Measurements from ENCODE around the gene GSDMA.
A peak's percentile ranks its signal among the peaks of the same experiment; 100 is the strongest.

Gene GSDMA

DNA sequence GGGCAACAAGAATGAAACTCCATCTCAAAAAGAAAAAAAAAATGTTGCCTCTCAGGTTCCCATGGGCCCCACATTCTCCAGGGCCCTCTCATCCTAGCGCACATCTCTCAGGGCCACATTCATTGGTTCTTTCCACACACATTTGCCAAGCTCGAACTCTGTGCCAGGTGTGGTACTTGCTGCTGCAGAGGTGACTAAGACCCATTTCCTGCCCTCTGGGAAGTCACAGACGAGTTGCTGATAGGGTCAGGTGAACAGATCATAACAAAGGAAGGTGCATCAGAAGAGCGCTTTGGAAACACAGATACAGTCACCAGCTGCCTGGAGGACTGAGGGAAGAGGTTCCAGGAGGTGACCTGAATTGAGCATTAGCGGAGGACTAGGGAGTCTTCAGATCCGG is 1.0 kb downstream of the GSDMA start:
- no peak for DNase-seq

DNA sequence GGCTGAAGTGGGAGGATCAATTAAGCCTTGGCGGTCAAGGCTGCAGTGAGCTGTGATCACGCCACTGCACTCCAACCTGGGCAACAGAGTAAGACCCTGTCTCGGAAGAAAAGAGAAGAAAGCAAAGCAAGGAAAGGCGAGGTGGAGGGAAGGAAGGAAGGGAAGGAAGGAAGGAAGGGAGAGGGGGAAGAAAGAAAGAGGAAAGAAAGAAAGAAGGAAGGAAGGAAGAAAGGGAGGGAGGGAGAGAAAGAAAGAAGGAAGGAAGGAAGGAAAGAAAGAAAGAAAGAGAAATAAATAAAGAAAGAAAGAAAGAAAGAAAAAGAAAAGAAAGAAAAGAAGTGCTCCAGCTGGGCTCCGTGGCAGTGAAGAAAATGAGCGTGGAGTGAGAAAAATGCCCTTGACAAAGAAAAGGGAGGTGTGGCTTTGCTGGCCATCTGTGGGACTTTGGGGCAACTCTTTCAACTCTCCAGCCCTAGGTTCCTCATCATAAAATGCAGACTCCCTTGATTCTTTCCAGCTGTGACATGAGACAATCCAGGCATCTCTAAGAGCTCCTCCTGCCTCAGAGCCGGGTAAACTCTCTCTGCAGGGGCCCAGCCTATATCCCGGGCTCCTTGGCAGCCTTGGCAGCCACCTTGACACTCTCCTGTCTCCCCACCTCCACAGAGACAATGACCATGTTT is 2.4 kb downstream of the GSDMA start:
- no peak for DNase-seq

DNA sequence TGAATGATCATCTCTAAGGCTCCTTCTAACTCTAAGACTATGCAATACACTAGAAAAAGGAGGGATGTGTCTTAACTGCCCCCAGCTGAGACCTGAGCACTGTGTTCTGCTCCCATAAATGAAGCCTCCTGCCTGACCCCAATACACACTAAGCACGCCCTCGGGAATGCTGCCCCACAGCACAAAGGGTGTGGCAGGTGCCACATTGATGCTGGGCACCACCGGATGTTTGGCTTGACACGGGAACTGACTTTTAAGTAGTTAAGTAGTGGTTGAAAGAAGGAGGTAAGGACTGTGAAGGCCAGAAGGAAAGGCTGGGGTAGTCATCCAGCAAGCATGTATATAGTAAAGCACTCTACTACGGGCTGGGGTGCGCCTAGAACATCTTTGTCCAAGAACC is 4.0 kb downstream of the GSDMA start:
- no peak for DNase-seq

DNA sequence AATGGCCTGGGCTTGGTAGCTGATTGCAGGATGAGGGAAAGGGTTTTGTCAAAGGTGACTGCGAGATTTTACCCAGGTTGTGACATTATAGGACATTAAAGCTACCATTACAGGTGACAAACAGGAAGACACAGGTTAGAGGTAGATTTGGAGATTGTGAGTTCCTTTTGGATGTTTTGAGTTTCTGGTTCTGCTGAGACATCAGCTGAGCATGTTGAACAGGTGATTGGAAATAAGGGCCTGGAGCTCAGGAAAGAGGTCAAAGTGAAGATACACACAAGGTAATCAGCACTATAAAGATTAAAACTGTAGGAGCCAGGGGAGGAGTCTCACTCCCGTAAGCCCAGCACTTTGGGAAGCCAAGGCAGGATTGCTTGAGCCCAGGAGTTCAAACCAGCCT is 6.0 kb downstream of the GSDMA start:
- DNase-seq, result no peak

DNA sequence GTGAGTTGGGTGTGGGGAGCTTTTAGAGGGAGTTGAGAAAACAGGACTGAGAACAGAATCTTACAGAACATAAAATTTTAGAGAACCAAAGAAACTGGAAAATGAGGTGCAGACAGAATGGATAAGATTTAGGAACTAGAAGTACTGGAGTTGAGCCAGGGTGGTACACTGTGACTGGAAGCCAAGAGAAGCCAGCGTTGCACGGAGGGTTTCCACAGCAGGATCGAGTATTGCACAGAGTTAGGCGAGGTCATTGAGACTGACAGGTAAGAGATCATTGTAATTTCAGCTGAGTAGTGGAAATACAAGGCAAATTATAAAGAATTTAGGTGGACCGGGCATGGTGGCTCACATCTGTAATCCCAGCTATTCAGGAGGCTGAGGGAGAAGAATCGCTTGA is 6.6 kb downstream of the GSDMA start:
- DNase-seq, result no peak

DNA sequence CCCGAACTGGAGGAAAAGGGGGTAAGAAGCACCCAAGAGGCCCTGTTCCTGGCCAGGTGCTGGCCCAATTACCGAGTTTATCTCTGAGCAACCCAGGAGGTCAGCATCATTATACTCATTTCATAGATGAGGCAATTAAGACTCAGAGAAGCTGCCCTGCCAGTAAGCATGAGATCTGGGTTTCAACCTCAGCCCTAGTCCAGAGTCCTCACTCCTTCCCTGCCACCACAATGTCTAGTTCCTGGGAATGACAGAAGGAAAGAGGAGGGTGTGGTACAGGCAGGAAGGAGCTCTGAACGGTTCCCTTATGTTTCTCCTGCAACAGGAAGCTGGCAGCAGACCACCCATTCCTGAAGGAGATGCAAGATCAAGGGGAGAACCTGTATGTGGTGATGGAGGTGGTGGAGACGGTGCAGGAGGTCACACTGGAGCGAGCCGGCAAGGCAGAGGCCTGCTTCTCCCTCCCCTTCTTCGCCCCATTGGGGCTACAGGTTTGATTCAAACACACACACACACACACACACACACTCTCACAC is 7.4 kb downstream of the GSDMA start:
- no peak for DNase-seq

DNA sequence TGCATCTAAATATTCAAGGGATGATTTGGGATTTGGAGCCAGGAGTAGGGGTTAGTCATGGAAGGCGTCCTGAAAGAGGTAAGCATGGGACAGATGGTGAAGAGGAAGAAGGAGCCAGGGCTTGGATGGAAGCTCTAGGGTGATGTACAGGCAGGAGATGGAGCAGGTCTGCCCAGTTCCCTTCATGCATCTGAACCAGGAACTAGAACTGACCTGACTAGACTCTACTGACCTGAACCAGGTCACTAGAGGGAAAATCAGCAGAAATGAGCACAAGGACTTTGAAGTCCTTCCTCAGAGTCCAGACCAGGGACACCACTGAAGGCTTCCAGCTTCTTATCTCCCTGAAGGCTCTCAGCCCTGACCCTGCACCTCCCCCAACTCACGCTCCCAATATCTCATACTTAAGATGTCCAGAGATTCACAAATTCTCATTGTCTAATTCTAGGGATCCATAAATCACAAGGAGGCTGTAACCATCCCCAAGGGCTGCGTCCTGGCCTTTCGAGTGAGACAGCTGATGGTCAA is 8.3 kb downstream of the GSDMA start:
- DNase-seq, result no peak

DNA sequence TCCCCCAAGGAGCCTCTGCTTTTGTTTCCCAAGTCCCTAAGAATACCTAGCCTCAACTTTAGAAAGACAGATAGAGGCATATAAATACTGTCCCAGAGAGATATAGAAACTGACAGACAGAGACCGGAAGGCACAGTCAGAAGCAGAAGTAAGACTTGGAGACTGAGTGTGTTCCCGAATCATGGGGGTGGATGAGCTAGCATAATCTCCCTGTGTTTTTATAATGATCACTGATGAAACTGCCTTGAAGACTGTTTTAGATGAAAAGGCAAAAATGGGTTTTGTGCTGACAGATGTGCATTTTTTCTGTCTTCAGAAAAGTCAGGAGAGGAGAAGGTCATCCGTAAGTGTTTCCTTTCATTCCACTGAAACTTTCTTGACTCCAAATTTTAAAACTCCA is 9.5 kb downstream of the GSDMA start:
- DNase-seq, result no peak

DNA sequence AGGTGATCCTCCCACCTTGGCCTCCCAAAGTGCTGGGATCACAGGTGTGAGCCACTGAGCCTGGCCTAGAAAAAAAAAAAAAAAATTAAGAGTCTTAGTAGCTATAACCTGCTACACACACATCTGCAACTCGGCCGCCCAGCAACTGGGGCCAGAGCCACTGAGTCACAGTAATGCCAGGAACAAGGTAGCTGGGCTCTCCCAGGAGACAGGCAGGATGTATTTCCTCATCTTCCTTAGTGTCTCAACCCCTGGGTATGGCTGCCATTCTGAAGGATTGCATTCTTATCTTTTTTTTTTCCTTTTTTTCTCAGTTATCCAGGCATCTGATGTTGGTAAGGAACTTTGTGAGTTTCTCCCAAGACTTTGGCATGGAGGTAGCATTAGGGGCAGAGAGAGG is 10.7 kb downstream of the GSDMA start:
- DNase-seq, result no peak

DNA sequence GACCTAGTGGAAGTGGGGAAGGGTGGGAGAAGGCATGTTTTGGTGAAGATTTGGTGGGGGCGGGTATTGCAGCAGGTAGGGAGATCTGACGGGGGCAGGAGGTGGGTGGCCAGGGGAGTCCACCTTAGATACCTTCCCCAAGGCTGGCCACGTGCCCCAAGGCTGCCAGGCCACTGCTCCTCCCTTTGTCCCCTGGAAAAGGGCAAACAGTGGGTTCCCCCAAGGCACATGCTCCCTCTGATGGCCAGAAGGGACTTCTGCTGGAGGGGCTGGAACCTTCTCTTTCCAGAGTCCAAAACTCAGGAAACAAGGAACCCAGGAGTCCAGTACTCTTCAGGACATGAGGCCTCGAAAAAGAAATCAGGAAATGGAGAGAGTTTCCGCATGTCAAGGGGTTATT is 11.6 kb downstream of the GSDMA start:
- DNase-seq, result no peak

DNA sequence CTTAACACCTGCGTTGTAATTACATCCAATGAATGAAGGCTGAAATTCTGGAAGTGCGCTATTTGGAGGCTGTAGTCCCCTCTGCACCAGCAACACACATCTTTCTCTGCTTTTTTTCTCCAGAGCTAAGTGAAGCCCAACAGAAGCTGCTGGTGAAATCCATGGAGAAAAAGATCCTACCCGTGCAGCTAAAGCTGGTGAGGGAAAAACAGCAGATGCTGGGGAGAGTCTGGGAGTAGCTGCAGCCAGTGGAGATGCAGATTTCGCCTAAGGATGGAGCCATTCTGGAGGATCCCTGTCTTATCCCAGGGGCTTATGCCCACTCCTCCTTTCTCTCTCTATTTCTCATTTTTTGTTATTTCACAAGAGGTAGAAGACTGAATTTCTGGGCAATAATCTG is 13.0 kb downstream of the GSDMA start:
- no peak for DNase-seq

DNA sequence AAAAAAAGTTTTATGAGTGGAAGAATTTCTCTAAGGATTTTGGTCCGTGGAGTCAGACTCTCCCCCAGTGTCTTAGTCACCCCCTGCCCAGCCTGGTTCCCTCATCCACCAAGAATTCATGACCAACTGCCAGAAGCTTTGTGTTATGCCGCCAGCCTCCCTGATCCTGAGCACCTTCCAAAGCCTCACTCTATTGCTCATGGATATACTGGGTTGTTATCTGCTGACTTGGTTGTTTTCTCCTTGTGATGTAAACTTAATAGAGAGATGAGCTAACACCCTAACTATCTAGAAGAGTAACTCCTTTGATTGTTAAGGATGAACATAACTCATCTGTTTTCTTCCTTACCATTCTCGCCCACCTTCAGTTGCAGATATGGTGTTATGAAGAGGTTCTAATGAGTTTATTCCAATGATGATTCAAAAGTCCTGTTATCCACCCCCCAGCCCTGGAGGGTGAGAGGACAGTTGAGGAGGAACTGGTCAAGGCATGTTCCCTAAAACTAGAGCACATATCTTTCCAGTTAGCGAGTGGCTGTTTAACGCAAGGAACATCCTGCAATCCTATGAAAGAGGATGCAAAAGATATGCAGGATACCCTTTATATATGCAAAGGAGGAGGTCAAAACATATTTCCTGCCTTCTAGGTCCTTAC is 16.3 kb downstream of the GSDMA start:
- DNase-seq, result no peak

DNA sequence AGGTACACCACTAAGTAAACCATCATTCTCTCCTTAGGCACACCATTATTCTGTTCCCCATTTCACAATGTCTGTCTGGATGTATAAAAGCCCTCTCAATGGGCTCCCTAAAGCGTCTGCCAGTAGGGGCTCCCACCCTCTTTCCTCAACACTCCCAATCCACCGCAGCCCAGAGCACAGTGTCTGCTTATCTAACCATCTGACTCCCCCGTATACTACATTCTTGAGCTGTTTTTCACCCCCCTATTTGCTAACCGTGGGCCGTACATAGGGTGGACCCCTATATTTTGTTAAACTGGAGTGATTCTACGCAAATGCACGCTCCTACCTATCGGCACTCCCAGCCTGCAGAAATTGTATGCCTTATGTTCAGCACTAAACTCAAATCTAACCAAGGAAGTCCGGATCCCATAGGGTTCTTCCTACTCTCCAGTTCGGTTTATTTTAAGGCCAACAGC is 17.1 kb downstream of the GSDMA start:
- DNase-seq, result no peak

DNA sequence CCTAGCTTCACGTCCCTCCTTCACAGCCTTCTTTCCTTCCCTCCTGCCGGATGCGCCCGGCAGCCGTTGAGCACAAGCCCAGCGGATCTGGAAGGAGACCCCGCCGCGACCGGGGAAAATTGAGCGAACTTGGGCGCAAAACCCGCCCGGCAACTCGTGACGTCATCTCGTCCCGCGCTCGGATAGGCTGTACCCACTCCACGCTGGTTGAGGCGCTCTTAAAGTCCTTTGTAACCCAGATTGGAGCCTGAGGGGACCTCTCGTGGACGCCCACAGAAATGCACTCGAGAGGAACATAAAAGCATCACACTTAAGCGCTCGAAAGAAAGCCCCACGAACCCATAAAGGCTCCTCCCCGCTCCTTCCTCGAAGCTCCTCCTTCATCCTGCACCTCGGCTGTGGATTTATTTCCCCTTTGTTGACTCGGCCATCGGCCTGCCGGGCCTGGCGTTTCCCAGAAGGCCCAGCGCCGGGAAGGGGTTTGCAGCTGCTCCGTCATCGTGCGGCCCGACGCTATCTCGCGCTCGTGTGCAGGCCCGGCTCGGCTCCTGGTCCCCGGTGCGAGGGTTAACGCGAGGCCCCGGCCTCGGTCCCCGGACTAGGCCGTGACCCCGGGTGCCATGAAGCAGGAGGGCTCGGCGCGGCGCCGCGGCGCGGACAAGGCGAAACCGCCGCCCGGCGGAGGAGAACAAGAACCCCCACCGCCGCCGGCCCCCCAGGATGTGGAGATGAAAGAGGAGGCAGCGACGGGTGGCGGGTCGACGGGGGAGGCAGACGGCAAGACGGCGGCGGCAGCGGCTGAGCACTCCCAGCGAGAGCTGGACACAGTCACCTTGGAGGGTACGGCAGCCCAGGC is 17.8 kb downstream of the GSDMA start, which contains the start of gene PSMD3:
TSS of gene PSMD3 (plus strand) at position 457 of the 856 bp plus-strand sequence. CDS start at position 621, 164 bp downstream.
- peak; percentile 96 to 97 for DNase-seq

DNA sequence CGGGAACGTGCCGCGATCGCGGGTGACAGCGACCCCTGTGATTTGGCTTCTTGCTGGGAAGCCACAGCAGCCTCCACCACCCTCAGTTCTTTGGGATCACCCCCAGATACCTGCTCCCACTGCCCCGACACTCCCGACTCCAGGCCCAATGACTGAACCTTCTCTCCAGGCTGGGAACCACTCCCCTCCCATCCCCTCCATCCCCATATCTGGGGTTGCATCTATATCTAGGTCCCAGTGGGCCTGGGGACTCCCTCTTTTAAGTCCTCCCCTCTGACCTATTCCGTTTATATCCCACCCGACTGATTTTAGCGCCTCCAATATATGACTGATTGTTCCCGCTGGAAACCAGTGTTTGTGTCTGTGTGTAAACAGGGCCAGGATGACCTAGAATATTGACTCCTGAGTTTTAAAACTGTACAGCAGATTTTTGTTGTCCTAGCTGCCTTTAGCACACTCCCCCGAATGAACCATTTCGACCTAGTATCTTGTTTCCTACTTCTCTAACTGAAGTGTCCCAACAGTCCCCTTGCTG is 18.5 kb downstream of the GSDMA start:
- no peak for DNase-seq

DNA sequence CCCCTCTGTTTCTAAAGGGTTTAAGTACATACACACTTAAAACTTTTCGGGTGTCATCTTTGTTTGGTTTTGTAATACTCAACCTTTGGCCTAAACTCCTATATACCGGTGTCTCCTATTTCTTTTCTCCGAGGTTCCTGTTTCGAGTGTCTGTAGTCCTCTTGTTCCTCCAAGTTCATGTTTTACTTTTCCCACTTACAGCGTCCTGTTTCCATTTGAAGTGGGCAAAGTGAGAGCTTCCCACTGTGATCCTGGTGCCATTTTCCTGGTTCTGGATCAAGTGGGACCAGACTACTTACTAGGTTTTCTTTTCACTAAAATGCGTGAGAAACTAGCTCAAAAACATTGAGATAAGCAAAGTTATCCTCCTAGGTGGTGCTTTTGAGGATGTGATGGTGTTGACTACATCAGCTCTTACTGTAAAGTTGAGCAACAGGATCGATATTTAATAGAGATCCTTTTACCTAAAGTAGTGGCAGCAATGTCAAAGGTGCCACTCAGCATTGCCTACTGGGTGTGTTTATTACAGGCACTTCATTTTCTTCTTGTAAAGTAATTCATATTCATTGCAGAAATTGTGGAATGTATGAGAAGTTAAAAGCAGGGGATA is 19.1 kb downstream of the GSDMA start:
- no peak for DNase-seq

DNA sequence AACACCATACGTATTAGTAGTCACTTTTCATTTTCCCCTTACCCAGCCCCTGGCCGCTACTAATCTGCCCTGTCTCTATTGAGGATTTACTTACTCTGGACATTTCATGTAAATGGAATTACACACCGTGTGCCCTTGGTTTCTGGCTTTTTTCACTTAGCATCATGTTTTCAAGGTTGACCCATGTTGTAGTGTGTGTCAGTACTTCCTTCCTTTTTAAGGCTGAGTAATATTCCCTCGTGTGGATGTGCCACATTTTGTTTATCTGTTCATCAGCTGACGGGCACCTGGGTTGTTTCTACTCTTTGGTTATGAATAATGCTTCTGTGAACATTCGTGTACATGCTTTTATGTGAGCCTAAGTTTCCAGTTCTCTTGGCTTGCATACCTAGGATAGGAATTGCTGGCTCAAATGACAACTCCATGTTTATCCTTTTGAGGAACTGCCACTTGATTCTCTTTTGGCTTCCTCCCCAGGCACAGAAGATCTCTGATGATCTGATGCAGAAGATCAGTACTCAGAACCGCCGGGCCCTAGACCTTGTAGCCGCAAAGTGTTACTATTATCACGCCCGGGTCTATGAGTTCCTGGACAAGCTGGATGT is 25.5 kb downstream of the GSDMA start:
- no peak for DNase-seq

DNA sequence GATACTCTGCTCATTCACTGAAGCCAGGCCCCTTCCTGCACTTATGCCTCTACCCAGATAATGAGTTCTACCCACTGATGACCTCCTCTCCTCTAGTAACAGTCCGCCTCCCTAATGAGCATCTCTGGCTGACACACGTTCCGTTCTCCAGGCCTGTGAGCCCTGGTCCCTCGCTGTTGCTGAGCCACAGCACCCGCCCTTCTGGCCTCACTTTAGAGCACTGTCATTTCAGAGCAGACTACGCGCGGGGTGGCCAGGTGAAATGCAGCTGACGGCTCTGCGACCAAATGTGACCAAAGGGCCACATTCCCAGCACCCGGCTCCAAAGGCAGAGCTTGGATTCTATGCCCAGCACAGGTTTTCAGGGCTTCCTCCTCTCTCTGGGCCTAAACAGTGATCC is 31.6 kb downstream of the GSDMA start:
- DNase-seq, result no peak

DNA sequence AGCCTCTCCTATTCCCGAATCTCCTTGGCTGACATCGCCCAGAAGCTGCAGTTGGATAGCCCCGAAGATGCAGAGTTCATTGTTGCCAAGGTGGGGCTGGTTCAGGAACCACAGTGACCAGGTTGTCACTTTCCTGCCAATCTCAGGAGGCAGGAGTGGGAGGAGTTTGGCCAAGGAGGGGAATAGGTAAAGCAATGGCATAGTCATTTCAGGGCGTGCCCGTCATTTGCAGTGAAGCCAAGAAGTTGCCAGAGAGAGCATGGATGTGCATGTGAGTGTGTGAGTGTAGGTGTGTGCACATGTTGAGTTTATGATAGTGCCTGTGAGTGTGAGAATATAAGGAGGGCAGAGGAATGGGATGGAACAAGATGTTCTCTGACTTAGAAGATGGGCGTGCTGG is 32.6 kb downstream of the GSDMA start:
- DNase-seq, result no peak

DNA sequence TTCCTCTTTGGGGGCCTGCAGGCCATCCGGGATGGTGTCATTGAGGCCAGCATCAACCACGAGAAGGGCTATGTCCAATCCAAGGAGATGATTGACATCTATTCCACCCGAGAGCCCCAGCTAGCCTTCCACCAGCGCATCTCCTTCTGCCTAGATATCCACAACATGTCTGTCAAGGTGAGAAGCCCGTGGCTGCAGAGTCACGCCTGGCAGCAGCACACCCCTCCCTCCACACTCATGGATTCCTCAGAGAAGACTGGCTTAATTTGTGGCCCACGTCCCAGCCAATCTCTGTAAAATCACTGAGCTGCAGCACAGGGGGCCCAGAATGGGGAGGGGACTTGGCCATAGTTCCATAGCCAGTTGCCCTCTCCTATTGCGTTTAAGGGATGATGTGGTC is 33.4 kb downstream of the GSDMA start:
- no peak for DNase-seq

DNA sequence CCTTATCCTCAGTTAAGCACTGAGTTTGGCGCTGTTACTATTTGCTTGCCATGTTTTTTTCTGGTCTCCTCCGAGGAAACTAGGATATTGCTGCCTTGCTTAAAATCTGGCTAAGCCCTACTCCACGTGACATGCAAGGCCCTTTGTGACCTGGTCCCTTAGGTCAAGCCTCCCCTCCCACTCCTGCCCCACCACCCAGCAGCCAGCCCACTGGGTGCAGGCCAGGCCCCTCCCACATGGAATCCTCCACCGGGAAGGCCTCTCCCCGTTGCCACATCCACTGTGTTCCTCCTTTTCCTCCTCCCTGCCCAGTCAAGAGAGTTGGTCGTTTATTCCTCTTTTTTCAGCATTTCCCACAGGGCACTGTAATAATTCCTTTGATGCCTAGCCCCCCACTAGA is 34.0 kb downstream of the GSDMA start:
- no peak for DNase-seq

DNA sequence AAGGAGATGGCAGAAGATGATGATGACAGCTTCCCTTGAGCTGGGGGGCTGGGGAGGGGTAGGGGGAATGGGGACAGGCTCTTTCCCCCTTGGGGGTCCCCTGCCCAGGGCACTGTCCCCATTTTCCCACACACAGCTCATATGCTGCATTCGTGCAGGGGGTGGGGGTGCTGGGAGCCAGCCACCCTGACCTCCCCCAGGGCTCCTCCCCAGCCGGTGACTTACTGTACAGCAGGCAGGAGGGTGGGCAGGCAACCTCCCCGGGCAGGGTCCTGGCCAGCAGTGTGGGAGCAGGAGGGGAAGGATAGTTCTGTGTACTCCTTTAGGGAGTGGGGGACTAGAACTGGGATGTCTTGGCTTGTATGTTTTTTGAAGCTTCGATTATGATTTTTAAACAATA is 34.7 kb downstream of the GSDMA start:
- DNase-seq, result no peak

Measured in NCI-H446 (cell line).